Peyer's patch (tissue), 4 donors: ENCODE results near the gene PCNX2.

ENCODE experiments used
- POLR2A ChIP-seq, 2 donors: fragments of 450-650 bp; IDR thresholded peaks; one replicate each; pipeline ENCODE4 v1.5.1; 2017; ENCODE audit warnings: antibody characterized with exemption in 2 of 2, mild to moderate bottlenecking in 2 of 2, moderate library complexity in 2 of 2
- TF ChIP-seq, protein P1 (sequence below), 6 experiments: fragments of 450-650 bp in 4 of 6; fragments of 200-600 bp in 2 of 6; sonication (generic) in 1 of 6; IDR thresholded peaks; one replicate each; pipeline ENCODE4 v1.5.1; 2017 to 2019; ENCODE audit warnings: antibody characterized with exemption in 6 of 6, mild to moderate bottlenecking in 3 of 6, moderate library complexity in 1 of 6

- TF ChIP-seq POLR2A (IDR thresholded peaks at IDR 0.05): no peak
- TF ChIP-seq, protein P1, sequence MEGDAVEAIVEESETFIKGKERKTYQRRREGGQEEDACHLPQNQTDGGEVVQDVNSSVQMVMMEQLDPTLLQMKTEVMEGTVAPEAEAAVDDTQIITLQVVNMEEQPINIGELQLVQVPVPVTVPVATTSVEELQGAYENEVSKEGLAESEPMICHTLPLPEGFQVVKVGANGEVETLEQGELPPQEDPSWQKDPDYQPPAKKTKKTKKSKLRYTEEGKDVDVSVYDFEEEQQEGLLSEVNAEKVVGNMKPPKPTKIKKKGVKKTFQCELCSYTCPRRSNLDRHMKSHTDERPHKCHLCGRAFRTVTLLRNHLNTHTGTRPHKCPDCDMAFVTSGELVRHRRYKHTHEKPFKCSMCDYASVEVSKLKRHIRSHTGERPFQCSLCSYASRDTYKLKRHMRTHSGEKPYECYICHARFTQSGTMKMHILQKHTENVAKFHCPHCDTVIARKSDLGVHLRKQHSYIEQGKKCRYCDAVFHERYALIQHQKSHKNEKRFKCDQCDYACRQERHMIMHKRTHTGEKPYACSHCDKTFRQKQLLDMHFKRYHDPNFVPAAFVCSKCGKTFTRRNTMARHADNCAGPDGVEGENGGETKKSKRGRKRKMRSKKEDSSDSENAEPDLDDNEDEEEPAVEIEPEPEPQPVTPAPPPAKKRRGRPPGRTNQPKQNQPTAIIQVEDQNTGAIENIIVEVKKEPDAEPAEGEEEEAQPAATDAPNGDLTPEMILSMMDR (IDR thresholded peaks at IDR 0.05): no peak
Measured at GRCh38 chr1:233208687-233209086, 86.8 kb downstream of the PCNX2 start.
